ENCODE measurements around the gene GALNT17.

DNA sequence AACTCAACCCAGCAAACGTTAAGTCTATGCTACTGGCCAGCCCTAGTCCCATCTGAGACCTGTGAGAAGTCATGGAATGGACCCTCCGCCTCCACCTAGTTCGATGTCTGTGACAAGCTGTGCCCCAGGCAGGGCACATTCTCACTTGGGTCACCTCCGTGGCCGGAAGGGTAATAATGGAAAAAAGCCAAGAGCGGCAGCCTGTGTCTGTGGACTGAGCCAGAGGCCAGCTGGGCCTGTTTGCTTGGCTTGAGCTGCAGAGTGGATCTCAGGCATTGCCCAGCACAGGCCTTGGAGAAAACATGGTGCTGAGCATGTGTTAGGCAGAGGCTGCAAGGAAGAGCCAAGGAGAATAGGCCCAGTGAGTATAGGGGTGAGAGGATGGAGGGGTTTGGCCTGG lies 97.8 kb downstream of the GALNT17 start:
- TF ChIP-seq POLR2AphosphoS5 (IDR thresholded peaks at IDR 0.05; ENCODE audit: low read depth, low read length) (no peak), POLR2A (IDR thresholded peaks at IDR 0.05; ENCODE audit: low read depth, low read length) (no peak), TAF1 (IDR thresholded peaks at IDR 0.05; ENCODE audit: borderline replicate concordance, low read depth, low read length) (no peak)

All from GM12892 (cell line).